ENCODE results near the gene ZNF829. TPM values are rescaled to one million over a fixed set of nuclear protein-coding genes. Genes with fewer than 3 reads are reported as not detected.
A peak's percentile ranks its signal among the peaks of the same experiment; 100 is the strongest.

ZNF829 gene
- total RNA-seq (2021) (2.6 and 3.1 TPM in 2 replicates), Bru-seq, nascent RNA (percentile 60 among the genes with signal in this experiment), BruChase-seq, experiment 1, labeled RNA remaining after a 2-hour chase (percentile 53 among the genes with signal in this experiment), BruChase-seq, experiment 2, labeled RNA remaining after a 6-hour chase (percentile 44 among the genes with signal in this experiment)
- long read RNA-seq, partial matches to known transcripts = 0 of 1 reads
- long read RNA-seq, other reads (novel, unspliced or antisense) = 1 of 1 reads

DNA sequence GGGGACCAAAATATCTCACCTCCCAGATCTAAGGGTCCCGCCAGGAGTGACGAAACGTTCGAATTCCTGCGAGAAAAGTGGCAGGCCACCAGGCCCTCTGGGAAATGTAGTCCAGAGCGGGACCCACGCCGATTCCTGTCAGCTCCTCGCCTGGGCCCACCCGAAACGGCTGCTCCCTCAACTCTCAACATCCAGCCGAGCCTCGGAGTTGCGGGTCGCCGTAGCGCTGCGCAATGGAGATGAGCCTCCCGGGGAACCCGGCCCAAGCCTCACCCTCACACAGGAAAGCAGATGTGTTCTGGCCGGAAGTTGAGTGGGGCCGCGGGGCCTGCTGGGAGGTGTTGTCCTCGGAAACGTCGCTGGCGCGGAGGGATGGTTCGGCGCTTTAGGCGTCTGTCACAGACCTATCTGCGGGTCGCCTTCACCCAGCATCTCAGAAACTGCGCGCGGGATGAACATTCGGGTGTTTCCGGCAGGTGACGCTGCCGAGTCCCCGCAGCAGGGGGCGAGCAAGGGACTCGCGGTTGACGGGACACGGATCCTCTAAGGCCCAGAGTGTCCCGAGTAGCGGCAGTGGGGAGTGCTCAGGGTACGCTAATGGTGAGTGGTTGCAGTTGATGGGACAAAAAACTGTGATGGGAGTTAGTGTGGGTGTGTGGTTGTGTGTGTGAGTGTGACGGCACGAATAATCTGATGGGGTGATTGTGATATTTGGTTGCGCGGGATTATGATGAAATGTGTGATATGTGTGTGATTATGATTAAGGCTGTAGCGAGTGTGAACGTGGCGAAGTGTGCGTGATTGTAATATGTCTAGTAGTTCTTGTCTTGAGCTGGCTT, at the start of gene ZNF829, which contains the start of gene ZNF568:
ZNF829 (minus strand) TSS at position 300 of the 839 bp plus-strand sequence. CDS start 1,124 bp downstream, outside the sequence.
ZNF568 (plus strand) TSS at position 341 of the 839 bp plus-strand sequence. CDS start 6,439 bp downstream, outside the sequence.
- Histone ChIP-seq H3K4me1 (replicated peaks; ENCODE audit: insufficient read depth) (peaks cover 9% of the 10 kb centered on the region), H3K27me3 (ENCODE audit: insufficient read depth, low read depth) (no peaks in the 10 kb centered on the region), H3K79me2 (ENCODE audit: low read depth) (peaks cover 7% of the 10 kb centered on the region; the same call in 1 of the 2 replicates), H3K4me3 (peak within 1 kb of the TSS; percentile 80), H3K9me2 (ENCODE audit: insufficient read depth) (no peaks in the 10 kb centered on the region), H3F3A (ENCODE audit: insufficient read depth, low read depth) (no peaks in the 10 kb centered on the region), H2AFZ (peak within 1 kb of the TSS; percentile 97), H3K36me3 (ENCODE audit: low read depth) (peaks cover 29% of the 10 kb centered on the region), H3K4me2 (peak within 1 kb of the TSS; percentile 90), H3K27ac (peak within 1 kb of the TSS; percentile 53), H3K9me3 (ENCODE audit: insufficient read depth, low read depth) (peaks cover 31% of the 10 kb centered on the region), H4K20me1 (ENCODE audit: insufficient read depth) (no peaks in the 10 kb centered on the region)
- CTCF ChIA-PET = no interaction called here
- DNase-seq = peak; percentile 77 to 86
- BruUV-seq (replicated peaks) = no TSS peak
- POLR2A ChIA-PET (ENCODE audit: unreplicated experiment) = interaction anchor here (0.6 kb wide), 1 partner anchor 782 kb away, joined by 3 read pairs; no protein-coding TSS in a partner anchor
- intact Hi-C loops (cut with micrococcal nuclease; ENCODE audit: unreplicated experiment) = loop anchor here (1.0 to 2.0 kb wide), 2 partner anchors 65 to 145 kb away; partner anchors contain the start of gene ZNF345
- TF ChIP-seq, protein P1, sequence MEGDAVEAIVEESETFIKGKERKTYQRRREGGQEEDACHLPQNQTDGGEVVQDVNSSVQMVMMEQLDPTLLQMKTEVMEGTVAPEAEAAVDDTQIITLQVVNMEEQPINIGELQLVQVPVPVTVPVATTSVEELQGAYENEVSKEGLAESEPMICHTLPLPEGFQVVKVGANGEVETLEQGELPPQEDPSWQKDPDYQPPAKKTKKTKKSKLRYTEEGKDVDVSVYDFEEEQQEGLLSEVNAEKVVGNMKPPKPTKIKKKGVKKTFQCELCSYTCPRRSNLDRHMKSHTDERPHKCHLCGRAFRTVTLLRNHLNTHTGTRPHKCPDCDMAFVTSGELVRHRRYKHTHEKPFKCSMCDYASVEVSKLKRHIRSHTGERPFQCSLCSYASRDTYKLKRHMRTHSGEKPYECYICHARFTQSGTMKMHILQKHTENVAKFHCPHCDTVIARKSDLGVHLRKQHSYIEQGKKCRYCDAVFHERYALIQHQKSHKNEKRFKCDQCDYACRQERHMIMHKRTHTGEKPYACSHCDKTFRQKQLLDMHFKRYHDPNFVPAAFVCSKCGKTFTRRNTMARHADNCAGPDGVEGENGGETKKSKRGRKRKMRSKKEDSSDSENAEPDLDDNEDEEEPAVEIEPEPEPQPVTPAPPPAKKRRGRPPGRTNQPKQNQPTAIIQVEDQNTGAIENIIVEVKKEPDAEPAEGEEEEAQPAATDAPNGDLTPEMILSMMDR (conservative IDR thresholded peaks at IDR 0.05) = peak; percentile 65
- no peak for TF ChIP-seq EZH2 (IDR thresholded peaks at IDR 0.05; ENCODE audit: low read depth)

- no peak overlapping the region for H2AFZ ChIP-seq
- no peaks in the 10 kb centered on the region for H3K27me3 ChIP-seq (ENCODE audit: insufficient read depth, low read depth)
- DNase-seq = no peak
- ChIA-PET CTCF (no interaction called here), POLR2A (ENCODE audit: unreplicated experiment) (no interaction called here)
- no peaks in the 10 kb centered on the region for H3K9me2 ChIP-seq (ENCODE audit: insufficient read depth)
- H3K79me2 ChIP-seq (ENCODE audit: low read depth) = no peaks in the 10 kb centered on the region
- H3K4me1 ChIP-seq (replicated peaks; ENCODE audit: insufficient read depth) = no peaks in the 10 kb centered on the region
- intact Hi-C loops (cut with micrococcal nuclease; ENCODE audit: unreplicated experiment) = no loop called here
- H3K4me3 ChIP-seq = no peak overlapping the region
- no peaks in the 10 kb centered on the region for H4K20me1 ChIP-seq (ENCODE audit: insufficient read depth)
- peaks cover 4% of the 10 kb centered on the region; the same call in 1 of the 2 replicates for H3K9me3 ChIP-seq (ENCODE audit: insufficient read depth, low read depth)
- no peak for TF ChIP-seq EZH2 (IDR thresholded peaks at IDR 0.05; ENCODE audit: low read depth)
- TF ChIP-seq, protein P1 (conservative IDR thresholded peaks at IDR 0.05) = no peak
- H3K27ac ChIP-seq = no peak overlapping the region
- no peak overlapping the region for H3K4me2 ChIP-seq
- no TSS peak for BruUV-seq (replicated peaks)
- H3F3A ChIP-seq (ENCODE audit: insufficient read depth, low read depth) = no peaks in the 10 kb centered on the region
- H3K36me3 ChIP-seq (ENCODE audit: low read depth) = no peaks in the 10 kb centered on the region
These were observed 47.2 kb upstream of the ZNF829 start for GRCh38 chr19:36963280-36963679.

GRCh38 chr19:36962346-36962745, 46.3 kb upstream of the ZNF829 start:
- ChIA-PET POLR2A (ENCODE audit: unreplicated experiment) (no interaction called here), CTCF (no interaction called here)
- peaks cover 4% of the 10 kb centered on the region; the same call in 1 of the 2 replicates for H3K9me3 ChIP-seq (ENCODE audit: insufficient read depth, low read depth)

More at GRCh38 chr19:36962346-36962745, 46.3 kb upstream of the ZNF829 start:
- DNase-seq = no peak
- intact Hi-C loops (cut with micrococcal nuclease; ENCODE audit: unreplicated experiment) = no loop called here
- no peak overlapping the region for H3K27ac ChIP-seq
- H3F3A ChIP-seq (ENCODE audit: insufficient read depth, low read depth) = no peaks in the 10 kb centered on the region
- no peaks in the 10 kb centered on the region for H3K27me3 ChIP-seq (ENCODE audit: insufficient read depth, low read depth)
- H3K79me2 ChIP-seq (ENCODE audit: low read depth) = no peaks in the 10 kb centered on the region
- no peaks in the 10 kb centered on the region for H3K9me2 ChIP-seq (ENCODE audit: insufficient read depth)
- no peaks in the 10 kb centered on the region for H3K36me3 ChIP-seq (ENCODE audit: low read depth)
- no peak overlapping the region for H2AFZ ChIP-seq
- no peak overlapping the region for H3K4me3 ChIP-seq
- no peak for TF ChIP-seq EZH2 (IDR thresholded peaks at IDR 0.05; ENCODE audit: low read depth)
- TF ChIP-seq, protein P1 (conservative IDR thresholded peaks at IDR 0.05) = no peak
- BruUV-seq (replicated peaks) = no TSS peak
- H3K4me2 ChIP-seq = no peak overlapping the region
- H3K4me1 ChIP-seq (replicated peaks; ENCODE audit: insufficient read depth) = no peaks in the 10 kb centered on the region
- H4K20me1 ChIP-seq (ENCODE audit: insufficient read depth) = no peaks in the 10 kb centered on the region

Measured in PC-9 (cell line).